DND-41 (cell line): ENCODE results near the gene RC3H1.
"Not testable (repeated sequence)": the region's sequence is repeated elsewhere in the genome, so short reads cannot be mapped to it uniquely, and the experiment has no call there.

Experiments used
- EZH2 ChIP-seq: IDR thresholded peaks from 3 replicates; pipeline ENCODE4 v1.6.1; 2012; ENCODE audit warnings: borderline replicate concordance, low read depth, mild to moderate bottlenecking, moderate library complexity, low read length, inconsistent platforms; ENCODE audit not compliant: severe bottlenecking
- TF ChIP-seq, protein P1 (sequence below): IDR thresholded peaks from 2 replicates; pipeline ENCODE4 v1.5.1; 2012; ENCODE audit warnings: borderline replicate concordance, low read length, moderate library complexity, mild to moderate bottlenecking; ENCODE audit not compliant: poor library complexity, severe bottlenecking; ENCODE audit errors: extremely low read depth

DNA sequence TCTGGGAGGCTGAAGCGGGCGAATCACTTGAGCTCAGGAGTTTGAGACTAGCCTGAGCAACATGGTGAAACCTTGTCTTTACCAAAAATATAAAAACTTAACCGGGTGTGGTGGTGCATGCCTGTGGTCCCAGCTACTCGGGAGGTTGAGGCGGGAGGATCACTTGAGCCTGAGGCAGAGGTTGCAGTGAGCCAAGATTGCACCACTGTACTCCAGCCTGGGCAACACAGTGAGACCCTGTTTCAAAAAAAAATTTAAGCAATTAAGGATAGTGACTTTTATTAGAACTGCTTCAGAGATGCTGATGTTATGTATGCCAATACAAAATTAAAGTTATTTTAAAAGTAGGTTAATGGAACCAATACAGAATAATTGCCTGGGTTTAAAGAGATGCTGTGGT is 56.3 kb downstream of the RC3H1 start:
- TF ChIP-seq, protein P1, sequence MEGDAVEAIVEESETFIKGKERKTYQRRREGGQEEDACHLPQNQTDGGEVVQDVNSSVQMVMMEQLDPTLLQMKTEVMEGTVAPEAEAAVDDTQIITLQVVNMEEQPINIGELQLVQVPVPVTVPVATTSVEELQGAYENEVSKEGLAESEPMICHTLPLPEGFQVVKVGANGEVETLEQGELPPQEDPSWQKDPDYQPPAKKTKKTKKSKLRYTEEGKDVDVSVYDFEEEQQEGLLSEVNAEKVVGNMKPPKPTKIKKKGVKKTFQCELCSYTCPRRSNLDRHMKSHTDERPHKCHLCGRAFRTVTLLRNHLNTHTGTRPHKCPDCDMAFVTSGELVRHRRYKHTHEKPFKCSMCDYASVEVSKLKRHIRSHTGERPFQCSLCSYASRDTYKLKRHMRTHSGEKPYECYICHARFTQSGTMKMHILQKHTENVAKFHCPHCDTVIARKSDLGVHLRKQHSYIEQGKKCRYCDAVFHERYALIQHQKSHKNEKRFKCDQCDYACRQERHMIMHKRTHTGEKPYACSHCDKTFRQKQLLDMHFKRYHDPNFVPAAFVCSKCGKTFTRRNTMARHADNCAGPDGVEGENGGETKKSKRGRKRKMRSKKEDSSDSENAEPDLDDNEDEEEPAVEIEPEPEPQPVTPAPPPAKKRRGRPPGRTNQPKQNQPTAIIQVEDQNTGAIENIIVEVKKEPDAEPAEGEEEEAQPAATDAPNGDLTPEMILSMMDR: not testable (repeated sequence)
- TF ChIP-seq EZH2: not testable (repeated sequence)
